HG02763 (cell line): ENCODE measurements around the gene ZNF784.

Source experiments
- ATAC-seq: cut with Tn5 transposase; IDR thresholded peaks from one replicate; pipeline ENCODE4 v1.9.1; 2021; ENCODE audit warnings: mild to moderate bottlenecking, moderate library complexity; ENCODE audit not compliant: unreplicated experiment

Gene ZNF784, protein sequence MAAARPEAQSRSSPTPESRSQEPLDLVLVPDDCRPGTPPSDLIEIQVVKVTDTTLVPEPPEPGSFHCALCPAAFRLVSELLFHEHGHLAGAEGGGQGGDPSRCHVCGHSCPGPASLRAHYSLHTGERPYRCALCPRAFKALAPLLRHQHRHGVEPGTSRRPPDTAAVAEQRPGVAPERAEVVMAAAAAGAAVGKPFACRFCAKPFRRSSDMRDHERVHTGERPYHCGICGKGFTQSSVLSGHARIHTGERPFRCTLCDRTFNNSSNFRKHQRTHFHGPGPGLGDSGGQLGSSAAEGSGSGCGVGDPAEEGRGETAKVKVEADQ

GRCh38 chr19:55624109-55625003 lies at the start of gene ZNF784:
TSS of gene ZNF784 (minus strand) at chr19:55624566. CDS start at chr19:55624561, 5 bp downstream.
- no peak for ATAC-seq

- ATAC-seq = no peak
Observed at GRCh38 chr19:55673889-55674288, 49.5 kb upstream of the ZNF784 start.

DNA sequence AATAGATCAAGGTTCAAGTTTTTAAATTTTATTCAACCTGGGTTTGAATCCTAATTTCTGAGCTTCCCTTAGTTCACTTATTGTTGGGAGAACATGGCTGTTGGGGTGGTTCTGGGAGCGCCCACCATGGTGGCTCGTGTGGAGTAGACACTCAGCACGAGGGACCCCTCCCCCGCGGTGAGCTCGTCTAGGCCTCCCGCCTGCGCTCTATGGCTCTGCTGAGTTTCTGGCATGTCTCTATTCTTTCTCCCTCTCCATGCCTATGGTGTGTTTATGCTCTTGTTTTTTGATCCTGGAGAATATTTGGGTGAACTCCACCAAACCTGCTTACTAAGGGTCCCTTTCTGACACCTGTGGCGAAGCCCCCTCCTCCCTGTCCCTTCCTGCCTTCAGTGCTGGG lies 49.1 kb upstream of the ZNF784 start:
- ATAC-seq = no peak

- no peak for ATAC-seq
Observed at GRCh38 chr19:55672418-55672817, 48.1 kb upstream of the ZNF784 start.

DNA sequence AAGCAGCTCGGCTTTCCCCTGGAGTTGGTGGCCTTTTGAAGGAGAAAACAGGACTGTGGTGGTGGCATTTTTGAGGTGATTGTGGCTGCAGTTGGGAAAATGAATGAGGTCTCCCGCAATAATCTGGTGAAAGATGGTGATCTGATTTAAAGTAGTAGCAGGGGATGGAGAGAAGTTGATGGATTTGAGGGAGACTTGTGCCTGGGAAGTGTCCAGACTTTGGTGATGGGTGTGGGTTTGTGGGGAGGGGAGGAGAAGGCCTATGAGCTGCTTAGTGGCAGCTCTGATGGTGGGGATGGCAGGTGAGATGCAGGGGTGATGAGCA lies 46.6 kb upstream of the ZNF784 start:
- ATAC-seq = no peak

DNA sequence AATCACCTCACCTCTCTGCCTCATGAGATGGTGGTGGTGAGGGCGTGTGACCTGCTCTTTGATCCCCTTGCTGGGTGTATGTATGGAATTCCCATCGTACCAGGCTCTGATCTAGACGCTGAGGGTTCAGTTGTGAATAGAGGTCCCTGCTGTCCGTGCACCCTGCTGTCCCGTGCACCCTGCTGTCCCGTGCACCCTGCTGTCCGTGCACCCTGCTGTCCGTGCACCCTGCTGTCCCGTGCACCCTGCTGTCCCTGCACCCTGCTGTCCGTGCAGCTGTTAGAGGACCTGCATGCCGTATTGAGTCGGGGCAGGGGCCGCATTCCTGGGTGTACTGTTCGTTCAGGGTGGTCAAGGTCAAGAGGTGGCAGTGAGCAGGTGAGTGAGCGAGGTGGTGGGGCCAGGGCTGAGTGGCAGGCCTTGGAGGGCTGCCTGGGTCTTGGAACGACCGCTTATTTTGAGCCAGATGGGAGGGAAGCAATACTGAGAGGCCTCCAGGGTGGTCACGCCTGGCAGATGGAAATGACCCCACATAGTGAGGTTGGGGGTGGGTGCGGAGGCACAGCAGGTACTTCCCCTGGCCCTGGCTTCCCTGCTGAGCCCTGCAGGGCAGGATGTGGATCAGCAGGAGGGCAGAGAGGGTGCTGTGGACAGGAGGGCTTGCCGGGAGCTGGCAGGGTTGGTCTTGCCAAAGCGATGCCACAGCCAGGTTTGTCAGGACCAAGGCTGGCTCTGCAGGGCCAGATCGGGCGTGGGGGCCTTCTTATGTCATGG lies 46.1 kb upstream of the ZNF784 start:
- ATAC-seq = no peak

GRCh38 chr19:55669418-55670279 lies 45.3 kb upstream of the ZNF784 start:
- ATAC-seq = no peak

GRCh38 chr19:55668603-55669348 lies 44.4 kb upstream of the ZNF784 start:
- ATAC-seq = no peak

- ATAC-seq = no peak
Observed at GRCh38 chr19:55667958-55668357, 43.6 kb upstream of the ZNF784 start.

- ATAC-seq = no peak
Observed at GRCh38 chr19:55667511-55667910, 43.1 kb upstream of the ZNF784 start.

- ATAC-seq = no peak
Observed at GRCh38 chr19:55667006-55667381, 42.6 kb upstream of the ZNF784 start.

GRCh38 chr19:55666343-55667005 lies 42.1 kb upstream of the ZNF784 start:
- no peak for ATAC-seq

- ATAC-seq = no peak
Observed at GRCh38 chr19:55663846-55664536, 39.6 kb upstream of the ZNF784 start.

DNA sequence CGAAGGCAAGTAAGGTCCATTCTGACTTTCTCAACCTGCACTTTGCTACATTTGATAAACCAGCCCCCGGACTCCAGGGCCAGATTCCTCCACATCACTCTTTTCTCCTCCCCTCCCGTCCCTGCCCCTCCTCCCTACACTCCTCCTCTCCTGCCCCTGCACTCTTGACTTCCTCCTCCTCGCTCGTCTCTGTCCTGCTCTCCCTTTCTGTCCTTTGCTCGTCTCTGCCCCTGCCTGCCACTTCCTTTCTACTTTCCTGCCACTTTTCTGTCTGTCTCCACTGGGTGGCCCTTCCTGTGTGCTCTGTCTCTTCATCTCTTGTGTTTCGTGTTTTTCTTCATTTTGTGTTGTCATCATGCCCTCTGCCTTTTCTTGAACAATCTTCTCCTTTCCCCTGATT lies 37.5 kb upstream of the ZNF784 start:
- no peak for ATAC-seq

- no peak for ATAC-seq
Observed at GRCh38 chr19:55660991-55661390, 36.6 kb upstream of the ZNF784 start.

- no peak for ATAC-seq
Observed at GRCh38 chr19:55660404-55660803, 36.0 kb upstream of the ZNF784 start.

DNA sequence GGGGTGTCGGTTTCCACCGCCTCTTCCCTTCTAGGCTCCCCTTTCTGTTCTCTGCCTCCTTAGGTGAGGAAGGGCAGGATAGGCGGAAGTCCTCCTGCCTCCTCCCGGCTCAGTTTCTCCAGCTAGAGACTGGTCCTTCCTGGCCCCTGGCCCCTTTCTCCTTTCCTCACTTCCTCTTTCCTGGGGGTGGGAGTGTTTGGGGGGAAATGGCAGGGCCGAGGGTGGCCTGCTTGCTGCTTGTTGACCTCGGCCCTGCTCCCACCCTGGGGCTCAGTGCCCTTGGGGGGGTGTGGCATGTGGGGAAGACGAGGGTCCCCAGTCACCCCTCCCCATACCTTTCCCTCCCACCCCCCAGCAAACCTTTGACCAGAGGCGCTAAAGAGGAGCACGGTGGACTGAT lies 35.5 kb upstream of the ZNF784 start:
- no peak for ATAC-seq

DNA sequence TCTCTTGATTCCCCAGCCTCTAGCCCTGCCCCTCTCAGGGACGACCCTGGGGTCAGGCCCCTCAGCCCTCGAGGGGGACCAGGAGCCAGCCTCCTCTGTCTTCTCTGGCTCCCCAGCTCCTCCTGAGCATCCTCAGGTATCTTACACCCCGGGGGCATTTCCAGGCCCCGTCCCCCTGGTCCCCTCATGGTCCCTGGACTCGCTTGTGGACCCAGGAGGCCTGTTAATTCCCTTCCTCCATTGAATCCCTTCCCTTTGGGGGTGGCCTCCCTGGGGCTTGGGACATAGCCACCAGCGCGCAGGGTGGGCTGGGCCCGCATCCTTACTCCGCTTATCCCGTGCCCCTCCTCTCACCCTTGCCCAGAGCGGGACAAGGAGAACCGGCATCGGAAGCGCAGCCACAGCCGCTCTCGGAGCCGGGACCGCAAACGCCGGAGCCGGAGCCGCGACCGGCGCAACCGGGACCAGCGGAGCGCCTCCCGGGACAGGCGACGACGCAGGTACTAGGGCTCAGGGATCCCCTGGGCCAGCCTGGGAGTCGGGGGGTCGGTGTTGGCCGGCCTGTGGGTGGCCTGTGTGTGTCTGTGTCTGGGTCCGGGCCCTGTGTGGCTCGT lies 34.6 kb upstream of the ZNF784 start:
- no peak for ATAC-seq
